HG03108 (cell line): ENCODE results near the gene NLRP6.

Experiments used
- ATAC-seq: cut with Tn5 transposase; IDR thresholded peaks from one replicate; pipeline ENCODE4 v1.9.1; 2021; ENCODE audit warnings: moderate library complexity; ENCODE audit not compliant: unreplicated experiment

The NLRP6 gene

DNA sequence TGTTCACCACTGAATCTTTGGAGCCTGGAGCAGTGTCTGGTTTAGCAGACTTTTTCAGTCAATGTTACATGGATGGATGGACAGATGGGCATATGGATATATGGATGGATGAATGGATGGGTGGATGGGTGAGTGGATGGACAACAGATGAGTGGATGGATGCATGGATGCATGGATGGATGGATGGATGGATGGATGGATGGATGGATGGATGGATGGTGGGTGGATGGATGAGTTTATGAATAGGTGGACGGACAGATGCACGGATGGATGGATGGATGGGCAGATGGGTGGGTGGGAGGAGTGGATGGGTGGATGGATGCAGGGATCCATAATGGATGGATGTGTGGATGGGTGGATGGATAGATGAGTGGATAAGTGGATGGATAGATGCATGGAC, 22.4 kb upstream of the NLRP6 start:
- ATAC-seq, result no peak

DNA sequence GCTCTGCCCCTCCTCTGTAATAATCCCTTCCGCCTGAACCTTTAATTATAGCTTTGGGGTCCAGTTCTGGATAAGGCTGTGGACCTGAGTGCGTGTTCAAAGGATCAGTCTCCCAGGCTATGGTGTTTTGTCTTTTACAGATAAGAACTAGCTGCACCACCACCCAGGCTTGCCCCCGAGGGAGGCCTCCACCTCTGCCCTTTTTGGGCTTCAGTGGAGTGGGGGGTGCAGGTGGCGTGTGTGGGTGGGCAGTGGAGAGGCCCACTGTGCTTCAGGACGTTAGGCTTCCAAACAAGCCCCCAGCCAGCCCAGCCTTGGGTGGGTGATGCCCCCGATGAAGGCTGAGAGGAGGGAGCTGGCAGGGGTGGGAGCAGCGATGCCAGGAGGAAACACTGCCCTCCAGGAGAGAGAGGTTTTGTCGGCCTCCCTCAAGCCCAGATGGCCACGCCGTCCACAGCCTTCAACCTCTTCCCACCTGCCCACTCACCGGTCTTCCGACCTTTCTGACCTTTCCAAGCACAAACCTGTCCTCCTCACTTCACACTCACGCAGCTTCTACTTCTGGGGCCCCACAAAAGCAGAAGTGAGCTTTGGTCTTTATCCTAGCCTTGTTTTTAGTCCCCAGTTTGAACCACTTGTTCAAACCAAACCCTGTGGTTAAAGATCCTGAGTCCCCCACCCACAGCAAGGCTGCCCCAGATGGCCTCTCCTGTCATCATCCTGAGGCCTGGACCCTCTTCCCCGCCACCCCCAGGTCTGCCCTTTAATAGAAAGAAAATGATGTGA, 21.1 kb upstream of the NLRP6 start:
- ATAC-seq, result no peak

DNA sequence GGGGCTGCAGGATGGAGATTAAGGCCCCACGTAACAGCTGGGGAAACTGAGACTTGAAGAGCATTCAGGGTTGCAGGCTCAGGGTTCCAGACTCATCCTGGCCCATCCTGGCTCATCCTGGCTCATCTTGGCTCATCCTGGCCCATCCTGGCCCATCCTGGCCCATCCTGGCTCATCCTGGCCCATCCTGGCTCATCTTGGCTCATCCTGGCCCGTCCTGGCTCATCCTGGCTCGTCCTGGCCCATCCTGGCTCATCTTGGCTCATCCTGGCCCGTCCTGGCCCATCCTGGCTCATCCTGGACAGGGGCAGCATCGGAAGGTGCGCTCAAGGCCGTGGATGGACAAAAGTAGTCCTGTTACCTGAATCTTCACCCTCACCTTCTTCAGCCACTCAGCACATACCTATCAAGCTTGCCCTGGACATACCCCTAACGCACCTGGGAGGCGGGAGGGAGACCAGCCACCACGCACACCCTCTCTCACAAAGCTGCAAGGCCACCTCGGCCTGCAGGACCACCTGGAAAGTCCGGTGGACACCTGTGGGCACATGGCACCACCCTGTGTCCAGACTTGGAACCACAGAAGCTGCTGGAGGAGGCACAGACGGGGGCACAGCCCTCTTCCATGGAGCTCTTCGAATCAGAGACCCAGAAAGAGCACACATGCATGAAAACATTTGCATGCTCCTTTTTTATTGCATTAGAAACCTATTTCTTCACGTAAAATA, 20.3 kb upstream of the NLRP6 start:
- no peak for ATAC-seq

DNA sequence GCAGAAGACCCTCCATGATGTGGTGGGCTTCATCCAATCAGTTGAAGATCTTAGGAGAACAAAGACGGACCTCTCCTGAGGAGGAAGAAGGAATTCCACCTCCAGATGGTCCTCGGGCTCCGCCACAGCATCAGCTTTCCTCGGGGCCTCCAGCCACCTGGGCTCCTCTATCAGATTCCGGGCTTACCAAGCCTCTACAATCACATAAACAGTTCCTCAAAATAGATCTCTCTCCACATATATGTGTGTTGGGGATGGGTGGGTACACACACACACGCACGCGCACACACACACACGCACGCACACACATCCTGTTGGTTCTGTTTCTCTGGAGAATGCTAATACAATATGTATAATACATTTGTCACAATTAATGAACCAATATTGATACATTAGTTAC, 18.8 kb upstream of the NLRP6 start:
- ATAC-seq, result no peak

DNA sequence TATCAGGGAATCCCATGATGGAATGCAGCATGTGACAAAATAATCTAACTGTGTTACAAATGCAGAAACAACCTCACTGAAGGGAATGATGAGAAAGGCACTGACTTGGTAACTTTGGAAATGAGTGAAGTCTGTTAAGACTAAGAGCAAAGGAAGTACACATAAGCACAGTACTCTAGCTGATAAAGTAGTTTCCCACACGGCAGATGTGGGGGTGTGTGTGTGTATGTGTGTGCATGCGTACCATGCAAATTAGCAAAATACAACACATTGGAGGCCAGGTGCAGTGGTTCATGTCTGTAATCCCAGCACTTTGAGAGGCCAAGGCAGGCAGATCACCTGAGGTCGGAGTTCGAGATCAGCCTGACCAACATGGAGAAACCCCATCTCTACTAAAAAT, 16.6 kb upstream of the NLRP6 start:
- ATAC-seq, result no peak

DNA sequence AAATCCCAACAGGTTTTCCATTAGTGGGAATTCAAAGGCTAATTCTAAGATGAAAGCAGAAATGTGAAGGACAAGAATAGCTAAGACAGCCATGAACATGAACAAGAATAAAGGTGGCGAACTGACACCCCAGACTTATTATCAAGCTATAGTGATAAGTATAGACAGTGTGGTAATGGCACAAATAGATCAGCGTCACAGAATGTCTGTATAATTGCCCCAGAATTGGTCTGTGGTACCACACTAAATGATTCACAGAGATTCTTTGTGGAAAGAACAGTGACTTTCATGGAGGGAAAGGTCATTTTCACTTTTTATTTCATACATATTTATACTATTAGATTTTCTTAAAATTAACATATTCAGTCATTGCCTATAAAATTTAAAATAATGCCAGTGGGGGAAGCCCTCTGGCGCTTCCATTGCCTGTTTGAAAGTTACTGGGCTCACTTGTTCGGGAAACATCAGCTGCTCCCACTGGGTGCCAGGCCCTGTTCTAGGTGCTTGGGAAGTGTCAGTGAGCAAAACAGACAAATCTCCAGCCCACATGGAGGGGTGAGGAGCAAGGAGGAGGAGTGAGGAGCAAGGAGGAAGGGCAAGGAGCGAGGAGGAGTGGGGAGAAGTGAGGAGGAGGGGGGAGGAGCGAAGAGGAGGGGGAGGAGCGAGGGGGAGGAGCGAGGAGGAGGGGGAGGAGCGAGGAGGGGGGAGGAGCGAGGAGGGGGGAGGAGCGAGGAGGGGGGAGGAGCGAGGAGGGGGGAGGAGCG, 11.3 kb upstream of the NLRP6 start:
- ATAC-seq, result no peak

DNA sequence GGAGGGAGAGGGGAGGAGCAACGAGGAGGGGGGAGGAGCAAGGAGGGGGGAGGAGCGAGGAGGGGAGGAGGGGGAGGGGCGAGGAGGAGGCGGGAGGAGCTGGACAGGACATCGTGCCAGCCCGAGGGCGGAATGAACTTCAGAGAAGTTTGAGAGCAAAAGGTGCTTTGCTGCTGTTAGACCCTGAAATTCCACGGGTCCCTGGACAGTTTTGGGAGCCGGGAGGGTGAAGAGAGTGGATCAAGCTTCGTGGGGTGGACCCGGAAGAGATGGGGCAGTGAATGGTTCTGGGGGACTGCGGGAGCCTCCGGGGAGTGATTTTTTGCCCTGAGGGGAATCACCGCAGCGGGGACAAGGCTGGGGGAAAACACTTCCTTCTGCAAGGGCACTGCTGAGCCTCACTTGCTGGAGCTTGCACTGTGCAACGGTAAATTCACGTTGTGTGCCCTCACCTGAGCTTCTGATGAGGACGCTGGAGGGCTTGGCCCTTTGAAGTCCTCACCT, 10.7 kb upstream of the NLRP6 start:
- no peak for ATAC-seq

GRCh38 chr11:268716-269145, 9.5 kb upstream of the NLRP6 start:
- peak; percentile 56 for ATAC-seq

DNA sequence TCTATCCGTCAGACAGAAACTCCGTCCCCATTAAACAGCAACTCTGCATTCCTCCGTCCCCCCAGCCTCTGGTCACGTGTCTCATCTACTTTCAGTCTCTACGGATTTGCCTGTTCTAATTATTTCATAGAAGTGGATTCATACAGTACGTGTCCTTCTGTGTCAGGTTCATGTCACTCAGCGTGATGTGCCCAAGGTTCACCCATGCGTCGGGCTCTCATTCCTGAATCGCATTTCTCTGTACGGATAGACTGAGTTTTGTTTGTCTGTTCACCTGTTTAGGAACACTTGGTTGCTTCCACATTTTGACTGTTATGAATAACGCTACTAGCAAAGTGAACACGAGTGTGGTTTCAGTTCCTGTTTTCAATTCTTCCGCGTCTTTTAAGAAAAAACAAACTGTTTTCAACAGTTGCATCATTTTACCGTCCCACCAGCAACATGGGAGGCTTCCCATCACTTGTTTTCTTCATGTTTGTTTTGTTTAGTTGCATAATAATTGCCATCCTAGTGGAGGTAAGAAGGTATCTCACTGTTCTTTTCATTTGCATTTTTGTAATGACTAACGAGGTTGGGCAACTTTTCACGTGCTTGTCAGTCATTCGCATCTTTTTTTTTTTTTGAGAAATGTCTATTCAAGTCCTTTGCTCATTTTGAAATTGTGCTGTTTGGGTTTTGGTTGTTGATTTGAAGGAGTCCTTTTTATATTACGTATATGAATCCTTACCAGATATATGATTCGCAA, 8.9 kb upstream of the NLRP6 start:
- peak; percentile 57 for ATAC-seq

- ATAC-seq, result no peak
These were observed 7.5 kb upstream of the NLRP6 start for GRCh38 chr11:270451-271318.

DNA sequence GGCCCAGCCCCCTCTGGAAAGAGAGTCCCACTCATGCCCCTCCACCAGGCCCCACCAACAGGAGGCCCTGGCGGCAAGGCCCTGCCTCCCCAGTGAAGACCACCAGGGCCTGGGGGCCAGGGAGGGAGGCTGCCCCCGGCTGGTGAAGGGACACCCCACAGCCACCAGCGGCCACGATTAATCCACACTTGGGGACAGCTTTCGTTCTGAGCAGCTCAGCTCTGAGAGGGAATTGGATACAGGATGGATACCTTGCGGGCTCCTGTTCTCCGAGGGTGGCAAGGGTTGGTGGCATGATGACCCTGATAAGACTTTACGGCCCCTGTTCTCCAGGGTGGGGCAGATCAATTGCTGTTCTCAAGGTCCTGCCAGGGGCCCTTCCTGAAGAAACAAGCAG, 6.9 kb upstream of the NLRP6 start:
- ATAC-seq, result no peak

DNA sequence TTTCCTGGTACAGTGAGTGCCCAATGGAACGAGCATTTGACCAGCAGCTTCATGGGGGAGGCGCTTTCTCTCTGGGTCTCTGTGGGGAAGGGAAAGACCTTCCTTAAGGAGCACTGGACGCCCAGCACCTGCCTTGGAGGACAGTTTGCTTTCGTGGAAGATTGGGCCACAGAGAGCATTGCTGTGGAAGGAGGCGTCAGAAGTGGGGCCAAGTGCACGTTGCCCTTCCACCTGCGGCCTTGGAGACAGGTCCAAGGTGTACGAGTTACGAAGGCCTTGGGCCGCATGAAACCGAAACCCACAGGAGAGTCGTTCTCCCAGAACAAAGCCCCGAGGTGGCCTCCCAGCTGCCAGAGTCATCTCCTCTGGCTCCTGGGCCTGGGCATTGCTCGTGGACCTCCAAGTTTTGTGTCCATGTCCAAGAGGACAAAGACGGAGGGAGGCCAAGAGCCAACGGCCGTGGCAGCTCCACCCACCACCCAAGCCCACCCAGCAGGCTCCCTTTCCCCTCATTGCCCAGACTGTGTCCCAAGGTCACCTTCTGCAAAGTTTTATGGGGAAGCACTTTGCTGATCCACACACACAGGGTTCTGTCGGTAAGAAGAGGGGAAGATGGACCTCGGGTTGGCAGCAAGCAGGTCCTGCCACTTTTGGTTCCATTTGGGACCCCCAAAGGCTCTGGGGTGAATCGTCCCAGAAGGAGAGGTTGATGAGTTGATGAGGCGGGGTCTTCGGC, 5.8 kb upstream of the NLRP6 start:
- no peak for ATAC-seq

DNA sequence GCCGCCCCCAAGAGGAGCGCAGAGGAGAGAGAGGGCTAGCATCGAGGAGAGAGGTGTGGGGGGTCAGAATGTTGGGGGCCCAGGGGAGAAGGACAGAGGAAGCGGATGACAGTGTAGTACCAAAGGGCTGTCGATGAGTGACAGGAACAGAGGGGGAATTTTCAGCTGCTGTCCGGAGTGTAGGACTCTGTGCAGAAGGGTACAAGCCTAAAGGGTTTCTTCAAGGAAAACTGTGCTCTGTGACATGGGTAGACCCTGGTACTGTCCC, 5.3 kb upstream of the NLRP6 start:
- ATAC-seq, result no peak

DNA sequence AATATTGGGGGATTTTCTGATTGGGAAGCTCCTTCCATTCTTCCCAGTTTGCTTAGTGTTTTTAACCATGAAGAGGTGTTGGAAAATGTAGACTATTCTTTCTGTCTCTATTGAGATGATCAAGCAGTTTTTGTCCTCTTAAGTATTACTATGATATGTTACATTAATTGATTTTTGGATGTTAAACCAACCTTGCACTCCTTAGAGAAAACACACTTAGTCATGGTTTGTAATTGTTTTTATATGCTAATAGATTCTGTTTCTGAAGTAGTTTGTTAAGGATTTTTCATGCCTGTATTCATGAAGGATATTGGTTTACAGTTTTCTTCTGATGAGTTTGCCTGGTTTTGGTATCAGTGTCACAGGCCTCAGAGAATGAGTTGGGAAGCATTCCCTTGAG, 2.0 kb upstream of the NLRP6 start:
- no peak for ATAC-seq

DNA sequence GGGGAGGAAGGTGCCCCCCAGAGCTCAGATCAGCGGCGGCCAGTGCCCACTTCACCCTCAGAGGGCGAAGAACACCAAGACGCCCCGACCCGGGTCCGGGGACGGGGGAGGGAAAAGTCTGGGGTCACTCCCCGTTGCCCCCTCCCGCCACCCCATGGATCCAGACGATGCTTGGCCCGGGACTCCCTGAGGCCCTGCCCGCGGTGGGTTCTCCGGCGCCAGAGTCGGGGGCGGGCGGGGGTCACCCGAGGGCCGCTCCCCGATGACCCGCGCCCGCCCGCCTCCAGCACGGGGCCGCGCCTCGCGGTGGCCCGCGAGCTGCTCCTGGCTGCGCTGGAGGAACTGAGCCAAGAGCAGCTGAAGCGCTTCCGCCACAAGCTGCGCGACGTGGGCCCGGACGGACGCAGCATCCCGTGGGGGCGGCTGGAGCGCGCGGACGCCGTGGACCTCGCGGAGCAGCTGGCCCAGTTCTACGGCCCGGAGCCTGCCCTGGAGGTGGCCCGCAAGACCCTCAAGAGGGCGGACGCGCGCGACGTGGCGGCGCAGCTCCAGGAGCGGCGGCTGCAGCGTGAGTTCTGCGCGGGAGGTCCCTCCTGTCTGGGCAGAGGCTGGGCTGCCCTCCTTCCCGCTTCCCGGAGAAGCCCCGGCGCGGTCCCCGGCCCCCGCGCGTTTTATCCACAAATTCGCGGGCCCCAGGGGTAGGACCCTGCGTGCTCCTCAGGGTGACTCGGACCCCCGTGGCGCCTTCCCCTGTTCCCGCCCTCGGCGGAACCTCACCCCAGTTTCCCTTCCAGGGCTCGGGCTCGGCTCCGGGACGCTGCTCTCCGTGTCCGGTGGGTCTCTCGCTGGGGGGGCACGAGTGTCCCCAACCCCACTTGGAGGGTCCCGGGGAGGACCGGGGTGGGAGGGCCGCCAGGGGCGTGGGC, 1.1 kb downstream of the NLRP6 start:
- ATAC-seq, result no peak

GRCh38 chr11:279966-280705, 1.9 kb downstream of the NLRP6 start:
- no peak for ATAC-seq

DNA sequence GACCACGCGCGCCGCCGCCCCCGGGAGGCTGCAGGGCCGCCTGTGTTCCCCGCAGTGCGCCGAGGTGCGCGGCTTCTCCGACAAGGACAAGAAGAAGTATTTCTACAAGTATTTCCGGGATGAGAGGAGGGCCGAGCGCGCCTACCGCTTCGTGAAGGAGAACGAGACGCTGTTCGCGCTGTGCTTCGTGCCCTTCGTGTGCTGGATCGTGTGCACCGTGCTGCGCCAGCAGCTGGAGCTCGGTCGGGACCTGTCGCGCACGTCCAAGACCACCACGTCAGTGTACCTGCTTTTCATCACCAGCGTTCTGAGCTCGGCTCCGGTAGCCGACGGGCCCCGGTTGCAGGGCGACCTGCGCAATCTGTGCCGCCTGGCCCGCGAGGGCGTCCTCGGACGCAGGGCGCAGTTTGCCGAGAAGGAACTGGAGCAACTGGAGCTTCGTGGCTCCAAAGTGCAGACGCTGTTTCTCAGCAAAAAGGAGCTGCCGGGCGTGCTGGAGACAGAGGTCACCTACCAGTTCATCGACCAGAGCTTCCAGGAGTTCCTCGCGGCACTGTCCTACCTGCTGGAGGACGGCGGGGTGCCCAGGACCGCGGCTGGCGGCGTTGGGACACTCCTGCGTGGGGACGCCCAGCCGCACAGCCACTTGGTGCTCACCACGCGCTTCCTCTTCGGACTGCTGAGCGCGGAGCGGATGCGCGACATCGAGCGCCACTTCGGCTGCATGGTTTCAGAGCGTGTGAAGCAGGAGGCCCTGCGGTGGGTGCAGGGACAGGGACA, 2.7 kb downstream of the NLRP6 start:
- no peak for ATAC-seq
